ENCODE data around the gene TNNT2.

DNA sequence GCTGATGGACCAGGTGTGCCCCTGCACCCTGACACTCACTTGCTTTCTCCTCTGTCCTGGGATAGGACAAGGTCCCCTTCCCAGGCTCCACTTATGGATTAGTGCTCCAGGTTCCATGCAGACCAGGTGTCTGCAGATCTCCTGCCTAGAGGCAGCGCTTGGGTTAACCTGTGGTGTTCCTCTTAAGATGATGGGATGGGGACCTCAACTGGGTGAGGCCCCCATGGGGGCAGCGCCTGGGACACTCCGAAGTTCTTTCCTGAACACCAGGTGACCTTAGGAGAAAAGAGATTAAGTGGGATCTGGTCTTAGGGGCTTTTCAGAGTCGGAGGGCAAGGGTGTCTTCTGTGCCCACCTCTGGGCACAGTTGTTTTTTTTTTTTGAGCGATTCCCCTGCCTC is 21.2 kb downstream of the TNNT2 start:
- TF ChIP-seq, protein P1, sequence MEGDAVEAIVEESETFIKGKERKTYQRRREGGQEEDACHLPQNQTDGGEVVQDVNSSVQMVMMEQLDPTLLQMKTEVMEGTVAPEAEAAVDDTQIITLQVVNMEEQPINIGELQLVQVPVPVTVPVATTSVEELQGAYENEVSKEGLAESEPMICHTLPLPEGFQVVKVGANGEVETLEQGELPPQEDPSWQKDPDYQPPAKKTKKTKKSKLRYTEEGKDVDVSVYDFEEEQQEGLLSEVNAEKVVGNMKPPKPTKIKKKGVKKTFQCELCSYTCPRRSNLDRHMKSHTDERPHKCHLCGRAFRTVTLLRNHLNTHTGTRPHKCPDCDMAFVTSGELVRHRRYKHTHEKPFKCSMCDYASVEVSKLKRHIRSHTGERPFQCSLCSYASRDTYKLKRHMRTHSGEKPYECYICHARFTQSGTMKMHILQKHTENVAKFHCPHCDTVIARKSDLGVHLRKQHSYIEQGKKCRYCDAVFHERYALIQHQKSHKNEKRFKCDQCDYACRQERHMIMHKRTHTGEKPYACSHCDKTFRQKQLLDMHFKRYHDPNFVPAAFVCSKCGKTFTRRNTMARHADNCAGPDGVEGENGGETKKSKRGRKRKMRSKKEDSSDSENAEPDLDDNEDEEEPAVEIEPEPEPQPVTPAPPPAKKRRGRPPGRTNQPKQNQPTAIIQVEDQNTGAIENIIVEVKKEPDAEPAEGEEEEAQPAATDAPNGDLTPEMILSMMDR (IDR thresholded peaks at IDR 0.05; ENCODE audit: low read depth, low read length) = no peak
- TF ChIP-seq, protein P2, sequence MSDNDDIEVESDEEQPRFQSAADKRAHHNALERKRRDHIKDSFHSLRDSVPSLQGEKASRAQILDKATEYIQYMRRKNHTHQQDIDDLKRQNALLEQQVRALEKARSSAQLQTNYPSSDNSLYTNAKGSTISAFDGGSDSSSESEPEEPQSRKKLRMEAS (IDR thresholded peaks at IDR 0.05; ENCODE audit: low read depth, low read length) = no peak
- TF ChIP-seq POLR2A (IDR thresholded peaks at IDR 0.05; ENCODE audit: extremely low read depth, insufficient read length) = no peak
- no peak for TF ChIP-seq MYC (IDR thresholded peaks at IDR 0.05; ENCODE audit: low read depth, low read length)

Data from NB4 (cell line).